Mammary epithelial cell (primary cell): Measurements from ENCODE around the gene KLRC4.

ENCODE experiments used
- CTCF ChIP-seq, 2 donors: IDR thresholded peaks in 1 of 2; conservative IDR thresholded peaks in 1 of 2; 2 replicates each; pipeline ENCODE4 v1.5.1; 2011 to 2012; ENCODE audit warnings: inconsistent platforms in 2 of 2, low read length in 2 of 2, mild to moderate bottlenecking in 2 of 2, control low read depth in 1 of 2, low read depth in 1 of 2; ENCODE audit not compliant: insufficient read depth in 1 of 2; ENCODE audit errors: extremely low read depth in 1 of 2
- EZH2 ChIP-seq: IDR thresholded peaks from 2 replicates; pipeline ENCODE4 v1.6.1; 2012; ENCODE audit warnings: low read length, inconsistent platforms, borderline replicate concordance

- no peak for TF ChIP-seq CTCF (conservative IDR thresholded peaks at IDR 0.05 in 1 of 2, IDR thresholded peaks at IDR 0.05 in 1 of 2; ENCODE audit: extremely low read depth in 1 of 2, insufficient read depth in 1 of 2, low read depth in 1 of 2, low read length in 2 of 2)
- no peak for TF ChIP-seq EZH2
These were observed 11.4 kb downstream of the KLRC4 start for GRCh38 chr12:10398168-10398567.
